Loucy (cell line): ENCODE data around the gene ST3GAL5.

Source experiments
- H2AFZ ChIP-seq: fragments of 200-600 bp; sonication (generic); 2 replicates; pipeline ENCODE4 v1.6.0; 2016; ENCODE audit warnings: antibody characterized with exemption, mild to moderate bottlenecking, low read length, moderate library complexity
- H3F3A ChIP-seq: fragments of 200-600 bp; 2 replicates; pipeline ENCODE4 v1.6.0; 2016; ENCODE audit warnings: antibody characterized with exemption, low read depth, mild to moderate bottlenecking
- H3K27me3 ChIP-seq: fragments of 200-600 bp; sonication (generic); 2 replicates; pipeline ENCODE4 v1.6.1; 2014; ENCODE audit warnings: low read length, mild to moderate bottlenecking; ENCODE audit not compliant: insufficient read depth, poor library complexity, severe bottlenecking
- H3K36me3 ChIP-seq: fragments of 200-600 bp; sonication (generic); 2 replicates; pipeline ENCODE4 v1.6.1; 2016; ENCODE audit warnings: low read length; ENCODE audit not compliant: insufficient read depth
- H3K4me1 ChIP-seq: fragments of 200-600 bp; sonication (generic); 2 replicates; pipeline ENCODE4 v1.5.1; 2014; ENCODE audit warnings: low read length, mild to moderate bottlenecking; ENCODE audit not compliant: insufficient read depth, poor library complexity, severe bottlenecking
- H3K4me2 ChIP-seq: fragments of 200-600 bp; sonication (generic); 2 replicates; pipeline ENCODE4 v1.6.0; 2014; ENCODE audit warnings: antibody characterized with exemption, low read length, low read depth, mild to moderate bottlenecking; ENCODE audit not compliant: poor library complexity, severe bottlenecking
- H3K4me3 ChIP-seq: fragments of 200-600 bp; sonication (generic); 2 replicates; pipeline ENCODE4 v1.5.1; 2014; ENCODE audit warnings: low read length, mild to moderate bottlenecking, mixed read lengths; ENCODE audit not compliant: poor library complexity, severe bottlenecking
- H3K79me2 ChIP-seq: fragments of 200-600 bp; sonication (generic); 2 replicates; pipeline ENCODE4 v1.6.1; 2014; ENCODE audit warnings: low read length; ENCODE audit not compliant: insufficient read depth
- H3K9ac ChIP-seq: fragments of 200-600 bp; sonication (generic); 2 replicates; pipeline ENCODE4 v1.6.0; 2014; ENCODE audit warnings: mild to moderate bottlenecking, low read depth, low read length, moderate library complexity; ENCODE audit not compliant: poor library complexity, severe bottlenecking
- H3K9me2 ChIP-seq: fragments of 200-600 bp; sonication (generic); replicated peaks from 2 replicates; pipeline ENCODE4 v1.6.1; 2016; ENCODE audit warnings: low read depth, low read length, mixed read lengths
- H3K9me3 ChIP-seq: fragments of 200-600 bp; sonication (generic); 2 replicates; pipeline ENCODE4 v1.6.1; 2014; ENCODE audit warnings: mild to moderate bottlenecking, antibody characterized with exemption, low read length, low read depth; ENCODE audit not compliant: insufficient read depth
- H4K20me1 ChIP-seq: fragments of 200-600 bp; sonication (generic); 2 replicates; pipeline ENCODE4 v1.6.0; 2014; ENCODE audit warnings: antibody characterized with exemption, low read length, mild to moderate bottlenecking; ENCODE audit not compliant: insufficient read depth, poor library complexity, severe bottlenecking
- CTCF ChIP-seq: fragments of 200-600 bp; sonication (generic); conservative IDR thresholded peaks from 2 replicates; pipeline ENCODE4 v1.5.1; 2014; ENCODE audit warnings: mild to moderate bottlenecking, antibody characterized with exemption, low read length
- EZH2phosphoT487 ChIP-seq: fragments of 200-600 bp; IDR thresholded peaks from 2 replicates; pipeline ENCODE4 v1.6.1; 2018; ENCODE audit warnings: antibody characterized with exemption, mild to moderate bottlenecking, moderate library complexity, borderline replicate concordance

The ST3GAL5 gene

GRCh38 chr2:85800586-85800985 lies 88.2 kb downstream of the ST3GAL5 start:
- Histone ChIP-seq H3K4me3 (no peak overlapping the region), H4K20me1 (no peaks in the 10 kb centered on the region), H3K36me3 (no peaks in the 10 kb centered on the region), H3K79me2 (no peaks in the 10 kb centered on the region), H3K4me1 (peaks cover 9% of the 10 kb centered on the region), H3K27me3 (no peaks in the 10 kb centered on the region), H3K9me3 (no peaks in the 10 kb centered on the region), H2AFZ (no peak overlapping the region), H3K9ac (no peak overlapping the region), H3K9me2 (no peaks in the 10 kb centered on the region), H3K4me2 (no peak overlapping the region), H3F3A (no peaks in the 10 kb centered on the region)
- TF ChIP-seq CTCF, result no peak
- no peak for TF ChIP-seq EZH2phosphoT487

GRCh38 chr2:85799215-85799956 lies 89.4 kb downstream of the ST3GAL5 start:
- Histone ChIP-seq H3K36me3 (no peaks in the 10 kb centered on the region), H3K9me2 (no peaks in the 10 kb centered on the region), H3K9me3 (no peaks in the 10 kb centered on the region), H2AFZ (no peak overlapping the region), H3K4me1 (peaks cover 7% of the 10 kb centered on the region), H3K27me3 (no peaks in the 10 kb centered on the region), H3K79me2 (no peaks in the 10 kb centered on the region), H3F3A (no peaks in the 10 kb centered on the region), H3K4me2 (no peak overlapping the region), H3K4me3 (no peak overlapping the region), H3K9ac (no peak overlapping the region), H4K20me1 (no peaks in the 10 kb centered on the region)
- TF ChIP-seq CTCF (no peak), EZH2phosphoT487 (no peak)

GRCh38 chr2:85797921-85798320 lies 90.9 kb downstream of the ST3GAL5 start:
- H3K27me3 ChIP-seq, result no peaks in the 10 kb centered on the region
- H3K4me3 ChIP-seq, result no peak overlapping the region
- peak; percentile 44 for TF ChIP-seq CTCF
- no peak for TF ChIP-seq EZH2phosphoT487

More at GRCh38 chr2:85797921-85798320, 90.9 kb downstream of the ST3GAL5 start:
- Histone ChIP-seq H3K79me2 (no peaks in the 10 kb centered on the region), H4K20me1 (no peaks in the 10 kb centered on the region), H3K9ac (no peak overlapping the region), H3K4me1 (no peaks in the 10 kb centered on the region), H3K36me3 (no peaks in the 10 kb centered on the region), H3K4me2 (no peak overlapping the region), H3K9me2 (no peaks in the 10 kb centered on the region), H3K9me3 (no peaks in the 10 kb centered on the region), H2AFZ (no peak overlapping the region), H3F3A (no peaks in the 10 kb centered on the region)
